Measurements from ENCODE around the gene KIF5B. TPM values are rescaled to one million over a fixed set of nuclear protein-coding genes. Genes with fewer than 3 reads are reported as not detected.

The KIF5B gene
- total and polyA plus RNA-seq, 2 experiments from 2014 or later: 63.5 to 81.8 TPM

DNA sequence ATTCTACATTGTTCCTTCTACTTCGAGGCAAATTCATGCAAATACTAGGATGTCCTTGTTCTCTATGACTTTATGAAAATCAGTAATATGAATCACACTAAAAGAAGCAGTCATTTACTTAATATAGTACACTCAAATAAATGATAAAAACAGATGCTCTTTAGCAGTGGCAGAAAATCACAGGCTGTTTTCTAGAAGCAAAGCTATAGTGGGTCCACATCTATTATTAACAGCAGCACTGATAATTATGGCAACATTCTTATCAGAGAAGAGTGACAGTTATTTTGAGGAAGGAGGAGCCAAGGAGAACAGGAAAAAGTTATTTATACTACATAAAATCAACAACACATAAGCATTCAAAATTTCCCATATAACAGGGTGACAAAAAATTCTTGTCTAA, 16.5 kb downstream of the KIF5B start:
- H3K4me1 ChIP-seq (ENCODE audit: insufficient read depth): peaks cover 6% of the 10 kb centered on the region
- no peaks in the 10 kb centered on the region for H3K9me2 ChIP-seq (ENCODE audit: insufficient read depth)
- Mint-ChIP-seq H3K4me3 (no peak overlapping the region), H3K27me3 (ENCODE audit: insufficient read depth, low read depth, poor library complexity) (no peaks in the 10 kb centered on the region), H3K4me1 (peaks cover 11% of the 10 kb centered on the region; the same call in 2 of the 3 replicates), H3K36me3 (ENCODE audit: low read depth) (peaks cover 73% of the 10 kb centered on the region), H3K9me3 (no peaks in the 10 kb centered on the region), H3K27ac (peak overlapping the region; percentile 20; the same call in 1 of the 2 replicates)
- H3K4me2 ChIP-seq: no peak overlapping the region
- peaks cover 39% of the 10 kb centered on the region for H4K20me1 ChIP-seq (replicated peaks; ENCODE audit: insufficient read depth)
- no peak for DNase-seq (ENCODE audit: low spot score)
- H2AFZ ChIP-seq: no peak overlapping the region
- no peaks in the 10 kb centered on the region for H3K27me3 ChIP-seq (ENCODE audit: insufficient read depth)
- H3F3A ChIP-seq (replicated peaks; ENCODE audit: low read depth): no peaks in the 10 kb centered on the region
- no peak overlapping the region for H3K27ac ChIP-seq (ENCODE audit: low read depth)
- ATAC-seq: no peak
- H3K79me2 ChIP-seq (replicated peaks; ENCODE audit: insufficient read depth): peaks cover 71% of the 10 kb centered on the region
- H3K36me3 ChIP-seq (ENCODE audit: insufficient read depth): peaks cover 41% of the 10 kb centered on the region; the same call in 1 of the 2 replicates
- TF ChIP-seq, protein P1, sequence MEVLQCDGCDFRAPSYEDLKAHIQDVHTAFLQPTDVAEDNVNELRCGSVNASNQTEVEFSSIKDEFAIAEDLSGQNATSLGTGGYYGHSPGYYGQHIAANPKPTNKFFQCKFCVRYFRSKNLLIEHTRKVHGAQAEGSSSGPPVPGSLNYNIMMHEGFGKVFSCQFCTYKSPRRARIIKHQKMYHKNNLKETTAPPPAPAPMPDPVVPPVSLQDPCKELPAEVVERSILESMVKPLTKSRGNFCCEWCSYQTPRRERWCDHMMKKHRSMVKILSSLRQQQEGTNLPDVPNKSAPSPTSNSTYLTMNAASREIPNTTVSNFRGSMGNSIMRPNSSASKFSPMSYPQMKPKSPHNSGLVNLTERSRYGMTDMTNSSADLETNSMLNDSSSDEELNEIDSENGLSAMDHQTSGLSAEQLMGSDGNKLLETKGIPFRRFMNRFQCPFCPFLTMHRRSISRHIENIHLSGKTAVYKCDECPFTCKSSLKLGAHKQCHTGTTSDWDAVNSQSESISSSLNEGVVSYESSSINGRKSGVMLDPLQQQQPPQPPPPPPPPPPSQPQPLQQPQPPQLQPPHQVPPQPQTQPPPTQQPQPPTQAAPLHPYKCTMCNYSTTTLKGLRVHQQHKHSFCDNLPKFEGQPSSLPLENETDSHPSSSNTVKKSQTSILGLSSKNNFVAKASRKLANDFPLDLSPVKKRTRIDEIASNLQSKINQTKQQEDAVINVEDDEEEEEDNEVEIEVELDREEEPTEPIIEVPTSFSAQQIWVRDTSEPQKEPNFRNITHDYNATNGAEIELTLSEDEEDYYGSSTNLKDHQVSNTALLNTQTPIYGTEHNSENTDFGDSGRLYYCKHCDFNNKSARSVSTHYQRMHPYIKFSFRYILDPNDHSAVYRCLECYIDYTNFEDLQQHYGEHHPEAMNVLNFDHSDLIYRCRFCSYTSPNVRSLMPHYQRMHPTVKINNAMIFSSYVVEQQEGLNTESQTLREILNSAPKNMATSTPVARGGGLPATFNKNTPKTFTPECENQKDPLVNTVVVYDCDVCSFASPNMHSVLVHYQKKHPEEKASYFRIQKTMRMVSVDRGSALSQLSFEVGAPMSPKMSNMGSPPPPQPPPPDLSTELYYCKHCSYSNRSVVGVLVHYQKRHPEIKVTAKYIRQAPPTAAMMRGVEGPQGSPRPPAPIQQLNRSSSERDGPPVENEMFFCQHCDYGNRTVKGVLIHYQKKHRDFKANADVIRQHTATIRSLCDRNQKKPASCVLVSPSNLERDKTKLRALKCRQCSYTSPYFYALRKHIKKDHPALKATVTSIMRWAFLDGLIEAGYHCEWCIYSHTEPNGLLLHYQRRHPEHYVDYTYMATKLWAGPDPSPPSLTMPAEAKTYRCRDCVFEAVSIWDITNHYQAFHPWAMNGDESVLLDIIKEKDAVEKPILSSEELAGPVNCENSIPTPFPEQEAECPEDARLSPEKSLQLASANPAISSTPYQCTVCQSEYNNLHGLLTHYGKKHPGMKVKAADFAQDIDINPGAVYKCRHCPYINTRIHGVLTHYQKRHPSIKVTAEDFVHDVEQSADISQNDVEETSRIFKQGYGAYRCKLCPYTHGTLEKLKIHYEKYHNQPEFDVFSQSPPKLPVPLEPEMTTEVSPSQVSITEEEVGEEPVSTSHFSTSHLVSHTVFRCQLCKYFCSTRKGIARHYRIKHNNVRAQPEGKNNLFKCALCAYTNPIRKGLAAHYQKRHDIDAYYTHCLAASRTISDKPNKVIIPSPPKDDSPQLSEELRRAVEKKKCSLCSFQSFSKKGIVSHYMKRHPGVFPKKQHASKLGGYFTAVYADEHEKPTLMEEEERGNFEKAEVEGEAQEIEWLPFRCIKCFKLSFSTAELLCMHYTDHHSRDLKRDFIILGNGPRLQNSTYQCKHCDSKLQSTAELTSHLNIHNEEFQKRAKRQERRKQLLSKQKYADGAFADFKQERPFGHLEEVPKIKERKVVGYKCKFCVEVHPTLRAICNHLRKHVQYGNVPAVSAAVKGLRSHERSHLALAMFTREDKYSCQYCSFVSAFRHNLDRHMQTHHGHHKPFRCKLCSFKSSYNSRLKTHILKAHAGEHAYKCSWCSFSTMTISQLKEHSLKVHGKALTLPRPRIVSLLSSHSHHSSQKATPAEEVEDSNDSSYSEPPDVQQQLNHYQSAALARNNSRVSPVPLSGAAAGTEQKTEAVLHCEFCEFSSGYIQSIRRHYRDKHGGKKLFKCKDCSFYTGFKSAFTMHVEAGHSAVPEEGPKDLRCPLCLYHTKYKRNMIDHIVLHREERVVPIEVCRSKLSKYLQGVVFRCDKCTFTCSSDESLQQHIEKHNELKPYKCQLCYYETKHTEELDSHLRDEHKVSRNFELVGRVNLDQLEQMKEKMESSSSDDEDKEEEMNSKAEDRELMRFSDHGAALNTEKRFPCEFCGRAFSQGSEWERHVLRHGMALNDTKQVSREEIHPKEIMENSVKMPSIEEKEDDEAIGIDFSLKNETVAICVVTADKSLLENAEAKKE (CRISPR knock-in tag; IDR thresholded peaks at IDR 0.05): no peak
- TF ChIP-seq, protein P2, sequence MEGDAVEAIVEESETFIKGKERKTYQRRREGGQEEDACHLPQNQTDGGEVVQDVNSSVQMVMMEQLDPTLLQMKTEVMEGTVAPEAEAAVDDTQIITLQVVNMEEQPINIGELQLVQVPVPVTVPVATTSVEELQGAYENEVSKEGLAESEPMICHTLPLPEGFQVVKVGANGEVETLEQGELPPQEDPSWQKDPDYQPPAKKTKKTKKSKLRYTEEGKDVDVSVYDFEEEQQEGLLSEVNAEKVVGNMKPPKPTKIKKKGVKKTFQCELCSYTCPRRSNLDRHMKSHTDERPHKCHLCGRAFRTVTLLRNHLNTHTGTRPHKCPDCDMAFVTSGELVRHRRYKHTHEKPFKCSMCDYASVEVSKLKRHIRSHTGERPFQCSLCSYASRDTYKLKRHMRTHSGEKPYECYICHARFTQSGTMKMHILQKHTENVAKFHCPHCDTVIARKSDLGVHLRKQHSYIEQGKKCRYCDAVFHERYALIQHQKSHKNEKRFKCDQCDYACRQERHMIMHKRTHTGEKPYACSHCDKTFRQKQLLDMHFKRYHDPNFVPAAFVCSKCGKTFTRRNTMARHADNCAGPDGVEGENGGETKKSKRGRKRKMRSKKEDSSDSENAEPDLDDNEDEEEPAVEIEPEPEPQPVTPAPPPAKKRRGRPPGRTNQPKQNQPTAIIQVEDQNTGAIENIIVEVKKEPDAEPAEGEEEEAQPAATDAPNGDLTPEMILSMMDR (conservative IDR thresholded peaks at IDR 0.05; ENCODE audit: low read depth in 2 of 2): no peak
- TF ChIP-seq, protein P3, sequence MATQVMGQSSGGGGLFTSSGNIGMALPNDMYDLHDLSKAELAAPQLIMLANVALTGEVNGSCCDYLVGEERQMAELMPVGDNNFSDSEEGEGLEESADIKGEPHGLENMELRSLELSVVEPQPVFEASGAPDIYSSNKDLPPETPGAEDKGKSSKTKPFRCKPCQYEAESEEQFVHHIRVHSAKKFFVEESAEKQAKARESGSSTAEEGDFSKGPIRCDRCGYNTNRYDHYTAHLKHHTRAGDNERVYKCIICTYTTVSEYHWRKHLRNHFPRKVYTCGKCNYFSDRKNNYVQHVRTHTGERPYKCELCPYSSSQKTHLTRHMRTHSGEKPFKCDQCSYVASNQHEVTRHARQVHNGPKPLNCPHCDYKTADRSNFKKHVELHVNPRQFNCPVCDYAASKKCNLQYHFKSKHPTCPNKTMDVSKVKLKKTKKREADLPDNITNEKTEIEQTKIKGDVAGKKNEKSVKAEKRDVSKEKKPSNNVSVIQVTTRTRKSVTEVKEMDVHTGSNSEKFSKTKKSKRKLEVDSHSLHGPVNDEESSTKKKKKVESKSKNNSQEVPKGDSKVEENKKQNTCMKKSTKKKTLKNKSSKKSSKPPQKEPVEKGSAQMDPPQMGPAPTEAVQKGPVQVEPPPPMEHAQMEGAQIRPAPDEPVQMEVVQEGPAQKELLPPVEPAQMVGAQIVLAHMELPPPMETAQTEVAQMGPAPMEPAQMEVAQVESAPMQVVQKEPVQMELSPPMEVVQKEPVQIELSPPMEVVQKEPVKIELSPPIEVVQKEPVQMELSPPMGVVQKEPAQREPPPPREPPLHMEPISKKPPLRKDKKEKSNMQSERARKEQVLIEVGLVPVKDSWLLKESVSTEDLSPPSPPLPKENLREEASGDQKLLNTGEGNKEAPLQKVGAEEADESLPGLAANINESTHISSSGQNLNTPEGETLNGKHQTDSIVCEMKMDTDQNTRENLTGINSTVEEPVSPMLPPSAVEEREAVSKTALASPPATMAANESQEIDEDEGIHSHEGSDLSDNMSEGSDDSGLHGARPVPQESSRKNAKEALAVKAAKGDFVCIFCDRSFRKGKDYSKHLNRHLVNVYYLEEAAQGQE (IDR thresholded peaks at IDR 0.05; ENCODE audit: unreplicated experiment): no peak
- TF ChIP-seq ZNF114 (CRISPR knock-in tag; IDR thresholded peaks at IDR 0.05): no peak
- no peak for TF ChIP-seq JUNB (IDR thresholded peaks at IDR 0.05; ENCODE audit: unreplicated experiment)
- TF ChIP-seq EZH2 (IDR thresholded peaks at IDR 0.05; ENCODE audit: low read depth, unreplicated experiment): no peak
- TF ChIP-seq NANOG (IDR thresholded peaks at IDR 0.05; ENCODE audit: borderline replicate concordance): no peak
- TF ChIP-seq ETS1 (IDR thresholded peaks at IDR 0.05): no peak
- TF ChIP-seq EZH2phosphoT487 (IDR thresholded peaks at IDR 0.05; ENCODE audit: unreplicated experiment): no peak
- TF ChIP-seq POLR2AphosphoS5 (IDR thresholded peaks at IDR 0.05; ENCODE audit: low read depth): no peak
- no peak for TF ChIP-seq STAT1 (IDR thresholded peaks at IDR 0.05; ENCODE audit: unreplicated experiment)
- TF ChIP-seq ZNF331 (CRISPR knock-in tag; IDR thresholded peaks at IDR 0.05; ENCODE audit: low read depth): no peak
- TF ChIP-seq CREB1 (CRISPR knock-in tag; IDR thresholded peaks at IDR 0.05; ENCODE audit: low read depth): no peak
- no peak overlapping the region for H3K4me3 ChIP-seq

Data from GM23338 (cell line).